ENCODE measurements around the gene ADCY5. TPM values are rescaled to one million over a fixed set of nuclear protein-coding genes. Genes with fewer than 3 reads are reported as not detected.

The ADCY5 gene
- polyA plus RNA-seq, 2 of the 4 experiments (the other 2 are of a cell fraction) = 0.57 to 0.68 TPM

DNA sequence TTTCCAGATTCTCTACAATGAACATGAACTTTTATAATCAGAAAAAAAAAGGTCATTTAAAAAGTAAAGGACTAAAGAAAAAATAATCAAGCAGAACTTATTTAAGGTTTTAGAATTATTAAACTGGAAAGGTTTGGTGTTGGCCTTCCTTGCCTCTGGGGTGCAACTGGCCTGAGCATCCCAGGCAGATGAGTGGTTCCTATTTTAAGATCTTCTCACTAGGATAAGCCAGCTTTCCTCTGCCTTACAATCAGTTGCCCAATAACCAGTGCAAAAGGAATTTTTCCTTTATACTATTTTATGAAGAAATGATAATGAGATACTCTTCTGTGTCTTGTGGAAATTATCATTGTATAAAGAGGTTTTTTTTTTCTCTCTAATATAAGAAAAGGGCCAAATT is 190.5 kb downstream of the ADCY5 start:
- TF ChIP-seq TFCP2L1 (CRISPR knock-in tag; IDR thresholded peaks at IDR 0.05) = no peak
- TF ChIP-seq HOXB13 (CRISPR knock-in tag; IDR thresholded peaks at IDR 0.05; ENCODE audit: low read depth) = no peak
- no peak for TF ChIP-seq RAD21 (conservative IDR thresholded peaks at IDR 0.05 in 1 of 2, IDR thresholded peaks at IDR 0.05 in 1 of 2)
- TF ChIP-seq CHD4 (IDR thresholded peaks at IDR 0.05; ENCODE audit: borderline replicate concordance) = no peak
- TF ChIP-seq, protein P1, sequence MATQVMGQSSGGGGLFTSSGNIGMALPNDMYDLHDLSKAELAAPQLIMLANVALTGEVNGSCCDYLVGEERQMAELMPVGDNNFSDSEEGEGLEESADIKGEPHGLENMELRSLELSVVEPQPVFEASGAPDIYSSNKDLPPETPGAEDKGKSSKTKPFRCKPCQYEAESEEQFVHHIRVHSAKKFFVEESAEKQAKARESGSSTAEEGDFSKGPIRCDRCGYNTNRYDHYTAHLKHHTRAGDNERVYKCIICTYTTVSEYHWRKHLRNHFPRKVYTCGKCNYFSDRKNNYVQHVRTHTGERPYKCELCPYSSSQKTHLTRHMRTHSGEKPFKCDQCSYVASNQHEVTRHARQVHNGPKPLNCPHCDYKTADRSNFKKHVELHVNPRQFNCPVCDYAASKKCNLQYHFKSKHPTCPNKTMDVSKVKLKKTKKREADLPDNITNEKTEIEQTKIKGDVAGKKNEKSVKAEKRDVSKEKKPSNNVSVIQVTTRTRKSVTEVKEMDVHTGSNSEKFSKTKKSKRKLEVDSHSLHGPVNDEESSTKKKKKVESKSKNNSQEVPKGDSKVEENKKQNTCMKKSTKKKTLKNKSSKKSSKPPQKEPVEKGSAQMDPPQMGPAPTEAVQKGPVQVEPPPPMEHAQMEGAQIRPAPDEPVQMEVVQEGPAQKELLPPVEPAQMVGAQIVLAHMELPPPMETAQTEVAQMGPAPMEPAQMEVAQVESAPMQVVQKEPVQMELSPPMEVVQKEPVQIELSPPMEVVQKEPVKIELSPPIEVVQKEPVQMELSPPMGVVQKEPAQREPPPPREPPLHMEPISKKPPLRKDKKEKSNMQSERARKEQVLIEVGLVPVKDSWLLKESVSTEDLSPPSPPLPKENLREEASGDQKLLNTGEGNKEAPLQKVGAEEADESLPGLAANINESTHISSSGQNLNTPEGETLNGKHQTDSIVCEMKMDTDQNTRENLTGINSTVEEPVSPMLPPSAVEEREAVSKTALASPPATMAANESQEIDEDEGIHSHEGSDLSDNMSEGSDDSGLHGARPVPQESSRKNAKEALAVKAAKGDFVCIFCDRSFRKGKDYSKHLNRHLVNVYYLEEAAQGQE (IDR thresholded peaks at IDR 0.05) = no peak
- TF ChIP-seq, protein P2, sequence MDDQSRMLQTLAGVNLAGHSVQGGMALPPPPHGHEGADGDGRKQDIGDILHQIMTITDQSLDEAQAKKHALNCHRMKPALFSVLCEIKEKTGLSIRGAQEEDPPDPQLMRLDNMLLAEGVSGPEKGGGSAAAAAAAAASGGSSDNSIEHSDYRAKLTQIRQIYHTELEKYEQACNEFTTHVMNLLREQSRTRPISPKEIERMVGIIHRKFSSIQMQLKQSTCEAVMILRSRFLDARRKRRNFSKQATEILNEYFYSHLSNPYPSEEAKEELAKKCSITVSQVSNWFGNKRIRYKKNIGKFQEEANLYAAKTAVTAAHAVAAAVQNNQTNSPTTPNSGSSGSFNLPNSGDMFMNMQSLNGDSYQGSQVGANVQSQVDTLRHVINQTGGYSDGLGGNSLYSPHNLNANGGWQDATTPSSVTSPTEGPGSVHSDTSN (IDR thresholded peaks at IDR 0.05) = no peak
- no peak overlapping the region for H3K27ac ChIP-seq
- CTCF ChIA-PET = interaction anchor here (0.7 to 1.6 kb wide), 4 partner anchors 11 to 230 kb away, joined by 3 to 4 read pairs (median 4); partner anchors contain the start of gene SEMA5B
- no peak for FAIRE-seq
- ATAC-seq = no peak
- no peak overlapping the region for H3K4me3 ChIP-seq
- H3K9me3 ChIP-seq = no peaks in the 10 kb centered on the region
- H3K4me2 ChIP-seq = no peak overlapping the region
- POLR2A ChIA-PET = no interaction called here
- no peaks in the 10 kb centered on the region for H3K4me1 ChIP-seq
- DNase-seq (ENCODE audit: low read depth in 1 of 2, low spot score in 1 of 2) = no peak

DNA sequence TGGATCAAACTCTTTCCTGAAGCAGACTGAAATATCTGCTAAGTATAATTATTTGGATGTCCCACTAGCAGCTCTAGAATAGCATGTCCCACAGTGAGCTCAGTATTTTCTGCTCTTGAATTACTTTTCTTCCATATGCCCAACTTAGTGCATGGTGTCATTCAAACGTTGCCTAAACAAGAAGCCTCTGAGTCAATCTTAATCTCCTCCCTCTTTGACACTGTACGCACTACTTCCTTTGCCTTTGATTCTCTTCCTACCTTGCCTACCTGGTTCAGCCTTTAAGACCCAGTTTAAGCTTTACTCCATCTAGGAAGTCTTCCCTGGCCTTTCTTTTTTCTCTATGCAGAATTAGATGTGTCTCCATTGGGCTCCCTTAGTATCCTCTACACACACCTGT is 192.6 kb downstream of the ADCY5 start:
- no peaks in the 10 kb centered on the region for H3K4me1 ChIP-seq
- H3K9me3 ChIP-seq = no peaks in the 10 kb centered on the region
- no peak overlapping the region for H3K27ac ChIP-seq
- ChIA-PET POLR2A (no interaction called here), CTCF (interaction anchor here (0.6 kb wide), 1 partner anchor 61 kb away, joined by 3 read pairs; no protein-coding TSS in a partner anchor)
- FAIRE-seq = no peak
- DNase-seq (ENCODE audit: low read depth in 1 of 2, low spot score in 1 of 2) = no peak
- no peak overlapping the region for H3K4me3 ChIP-seq
- 68% methylated on average over 2 of the region's 2 CpGs for WGBS (ENCODE audit: missing lambda C conversion rate)
- TF ChIP-seq PHF8 (IDR thresholded peaks at IDR 0.05; ENCODE audit: borderline replicate concordance, low read depth) (no peak), CBX2 (IDR thresholded peaks at IDR 0.05; ENCODE audit: borderline replicate concordance, low read depth) (no peak), HOXB5 (CRISPR knock-in tag; IDR thresholded peaks at IDR 0.05) (no peak)
- TF ChIP-seq, protein P3, sequence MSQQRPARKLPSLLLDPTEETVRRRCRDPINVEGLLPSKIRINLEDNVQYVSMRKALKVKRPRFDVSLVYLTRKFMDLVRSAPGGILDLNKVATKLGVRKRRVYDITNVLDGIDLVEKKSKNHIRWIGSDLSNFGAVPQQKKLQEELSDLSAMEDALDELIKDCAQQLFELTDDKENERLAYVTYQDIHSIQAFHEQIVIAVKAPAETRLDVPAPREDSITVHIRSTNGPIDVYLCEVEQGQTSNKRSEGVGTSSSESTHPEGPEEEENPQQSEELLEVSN (IDR thresholded peaks at IDR 0.05; ENCODE audit: borderline replicate concordance, low read depth) = no peak
- no peak overlapping the region for H3K4me2 ChIP-seq
- ATAC-seq = no peak

DNA sequence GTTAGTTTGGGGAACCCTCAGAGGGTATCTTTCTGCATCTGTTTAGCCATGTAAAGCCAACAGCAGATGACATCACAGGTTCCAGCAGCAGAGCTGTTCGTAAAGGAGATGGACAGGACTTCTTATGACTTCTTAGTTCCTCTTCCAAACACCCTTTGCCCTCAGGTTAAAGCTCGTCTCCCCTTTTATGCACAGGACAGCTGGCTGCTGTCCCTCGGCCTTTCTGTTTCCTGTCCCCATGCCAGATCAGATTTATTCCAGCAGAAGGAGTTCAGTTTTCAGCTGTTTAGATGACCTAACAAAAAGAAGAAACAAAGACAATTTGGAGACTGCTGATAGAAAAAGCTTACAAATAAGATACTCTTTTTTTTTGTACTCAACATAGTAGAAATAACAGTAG is 202.0 kb downstream of the ADCY5 start:
- no peak for FAIRE-seq
- POLR2A ChIA-PET = no interaction called here
- Histone ChIP-seq H3K9me3 (no peaks in the 10 kb centered on the region), H3K4me1 (no peaks in the 10 kb centered on the region), H3K4me3 (no peak overlapping the region), H3K27ac (no peak overlapping the region), H3K4me2 (no peak overlapping the region)
- no peak for DNase-seq (ENCODE audit: low read depth in 1 of 2, low spot score in 1 of 2)
- no peak for ATAC-seq
- WGBS (ENCODE audit: missing lambda C conversion rate) = 79% methylated on average over 3 of the region's 3 CpGs
- CTCF ChIA-PET = interaction anchor here (0.9 kb wide), 1 partner anchor 12 kb away, joined by 4 read pairs; no protein-coding TSS in a partner anchor
- TF ChIP-seq, protein P4, sequence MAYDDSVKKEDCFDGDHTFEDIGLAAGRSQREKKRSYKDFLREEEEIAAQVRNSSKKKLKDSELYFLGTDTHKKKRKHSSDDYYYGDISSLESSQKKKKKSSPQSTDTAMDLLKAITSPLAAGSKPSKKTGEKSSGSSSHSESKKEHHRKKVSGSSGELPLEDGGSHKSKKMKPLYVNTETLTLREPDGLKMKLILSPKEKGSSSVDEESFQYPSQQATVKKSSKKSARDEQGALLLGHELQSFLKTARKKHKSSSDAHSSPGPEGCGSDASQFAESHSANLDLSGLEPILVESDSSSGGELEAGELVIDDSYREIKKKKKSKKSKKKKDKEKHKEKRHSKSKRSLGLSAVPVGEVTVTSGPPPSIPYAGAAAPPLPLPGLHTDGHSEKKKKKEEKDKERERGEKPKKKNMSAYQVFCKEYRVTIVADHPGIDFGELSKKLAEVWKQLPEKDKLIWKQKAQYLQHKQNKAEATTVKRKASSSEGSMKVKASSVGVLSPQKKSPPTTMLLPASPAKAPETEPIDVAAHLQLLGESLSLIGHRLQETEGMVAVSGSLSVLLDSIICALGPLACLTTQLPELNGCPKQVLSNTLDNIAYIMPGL (CRISPR knock-in tag; IDR thresholded peaks at IDR 0.05; ENCODE audit: borderline replicate concordance) = no peak
- TF ChIP-seq ZNF302 (CRISPR knock-in tag; IDR thresholded peaks at IDR 0.05) = no peak
- TF ChIP-seq TP53 (CRISPR knock-in tag; IDR thresholded peaks at IDR 0.05) = no peak
- TF ChIP-seq HEYL (CRISPR knock-in tag; IDR thresholded peaks at IDR 0.05) = no peak
- TF ChIP-seq HDAC2 (IDR thresholded peaks at IDR 0.05) = no peak
- TF ChIP-seq, protein P5, sequence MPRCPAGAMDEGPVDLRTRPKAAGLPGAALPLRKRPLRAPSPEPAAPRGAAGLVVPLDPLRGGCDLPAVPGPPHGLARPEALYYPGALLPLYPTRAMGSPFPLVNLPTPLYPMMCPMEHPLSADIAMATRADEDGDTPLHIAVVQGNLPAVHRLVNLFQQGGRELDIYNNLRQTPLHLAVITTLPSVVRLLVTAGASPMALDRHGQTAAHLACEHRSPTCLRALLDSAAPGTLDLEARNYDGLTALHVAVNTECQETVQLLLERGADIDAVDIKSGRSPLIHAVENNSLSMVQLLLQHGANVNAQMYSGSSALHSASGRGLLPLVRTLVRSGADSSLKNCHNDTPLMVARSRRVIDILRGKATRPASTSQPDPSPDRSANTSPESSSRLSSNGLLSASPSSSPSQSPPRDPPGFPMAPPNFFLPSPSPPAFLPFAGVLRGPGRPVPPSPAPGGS (IDR thresholded peaks at IDR 0.05) = no peak
- TF ChIP-seq NFE2L2 (conservative IDR thresholded peaks at IDR 0.05; ENCODE audit: low read length) = no peak
- TF ChIP-seq EHMT2 (IDR thresholded peaks at IDR 0.05; ENCODE audit: low read depth) = no peak
- TF ChIP-seq ESRRA (IDR thresholded peaks at IDR 0.05; ENCODE audit: borderline replicate concordance, low read length) = no peak
- TF ChIP-seq, protein P1 (IDR thresholded peaks at IDR 0.05) = no peak

Measured in A549 (cell line).